HG02840 (cell line): ENCODE measurements around the gene IRF2.

Experiments used
- ATAC-seq: cut with Tn5 transposase; IDR thresholded peaks from one replicate; pipeline ENCODE4 v1.9.1; 2021; ENCODE audit warnings: mild to moderate bottlenecking, moderate library complexity, moderate number of reproducible peaks; ENCODE audit not compliant: unreplicated experiment, low FRiP score

IRF2 gene

DNA sequence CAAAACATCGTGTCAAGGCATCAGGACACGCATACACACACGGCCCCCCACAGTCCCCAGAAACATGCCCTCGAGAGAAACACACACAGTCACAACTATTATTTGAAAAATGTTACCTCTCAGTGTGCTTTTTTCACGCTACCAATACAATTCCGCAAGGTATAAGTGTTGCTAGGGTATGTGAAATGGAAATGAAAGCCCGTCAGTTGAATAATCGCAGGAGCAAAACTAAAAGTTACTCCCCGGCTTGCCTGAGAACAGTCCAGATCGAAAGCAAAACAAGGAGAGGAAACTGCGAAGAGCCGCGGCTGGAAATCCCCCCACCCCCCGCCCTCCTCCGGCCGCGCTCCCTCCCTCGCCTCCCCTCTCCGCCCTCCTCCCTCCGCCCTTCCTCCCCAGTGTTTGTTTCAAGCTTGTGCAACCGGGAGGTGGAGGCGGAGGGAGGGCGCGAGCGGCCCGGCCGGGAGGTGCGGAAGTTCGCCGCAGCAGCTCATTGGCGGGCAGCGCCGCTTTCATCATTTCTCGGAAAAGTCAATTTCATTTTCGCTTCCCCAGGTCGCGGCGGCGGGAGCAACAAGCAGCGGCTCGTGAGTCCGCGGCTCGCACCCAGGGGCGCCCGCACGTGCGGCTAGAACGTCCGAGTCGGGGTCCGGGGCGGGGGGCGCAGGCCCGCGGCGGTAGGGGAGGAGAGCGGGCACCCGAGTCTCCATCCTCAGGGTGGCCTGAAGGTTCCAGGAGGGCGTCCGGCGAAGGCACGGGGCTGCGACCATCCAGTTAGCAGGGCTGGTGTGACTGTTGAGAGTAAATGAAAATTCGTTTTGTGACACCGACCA, at the start of gene IRF2:
TSS of gene IRF2 (minus strand) at position 288 of the 833 bp plus-strand sequence. CDS start 45,486 bp downstream, outside the sequence.
- ATAC-seq: peak; percentile 51

GRCh38 chr4:184515606-184516005, 41.3 kb upstream of the IRF2 start:
- no peak for ATAC-seq

DNA sequence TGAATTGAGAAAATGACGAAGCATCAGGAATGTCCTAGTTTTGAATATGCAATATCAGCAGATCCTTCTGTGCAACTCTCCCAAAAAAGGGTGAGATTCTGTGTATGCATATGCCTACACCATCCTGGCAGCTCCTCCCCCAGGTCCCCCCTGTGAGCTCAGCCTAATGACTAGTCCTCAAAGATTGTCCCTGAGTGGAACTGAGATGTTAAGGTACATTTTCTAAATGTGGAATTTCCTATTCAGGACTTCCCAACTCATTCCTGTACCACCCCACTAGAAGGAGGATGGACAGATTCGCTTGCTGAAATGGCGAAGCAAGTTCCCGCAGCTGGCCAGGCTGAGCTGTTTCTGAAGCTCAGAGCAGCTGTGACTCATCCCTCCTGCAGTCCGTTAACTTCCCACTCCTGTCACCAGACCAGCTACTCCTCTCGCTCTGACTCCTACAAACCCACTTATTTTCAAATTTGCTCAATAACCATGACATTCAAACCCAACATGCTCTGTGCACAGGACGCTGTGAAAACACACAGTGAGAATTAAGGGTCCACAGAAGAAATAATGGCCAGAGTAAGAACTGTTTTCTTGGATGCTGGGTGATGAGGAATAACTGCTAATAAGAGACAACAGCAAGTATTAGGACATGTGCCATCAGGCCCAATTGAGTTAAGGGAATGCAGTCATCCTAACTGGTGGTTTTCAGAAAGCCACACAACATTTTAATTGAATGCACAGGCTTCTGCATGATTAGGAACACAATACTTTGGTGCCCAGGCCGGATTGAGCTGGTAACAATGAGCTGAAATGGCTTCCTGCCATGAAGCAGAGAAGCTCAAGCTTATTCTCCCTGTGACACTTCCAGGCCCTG, 40.0 kb upstream of the IRF2 start:
- peak; percentile 98 for ATAC-seq

- no peak for ATAC-seq
These were observed 39.4 kb upstream of the IRF2 start for GRCh38 chr4:184513802-184514120.

DNA sequence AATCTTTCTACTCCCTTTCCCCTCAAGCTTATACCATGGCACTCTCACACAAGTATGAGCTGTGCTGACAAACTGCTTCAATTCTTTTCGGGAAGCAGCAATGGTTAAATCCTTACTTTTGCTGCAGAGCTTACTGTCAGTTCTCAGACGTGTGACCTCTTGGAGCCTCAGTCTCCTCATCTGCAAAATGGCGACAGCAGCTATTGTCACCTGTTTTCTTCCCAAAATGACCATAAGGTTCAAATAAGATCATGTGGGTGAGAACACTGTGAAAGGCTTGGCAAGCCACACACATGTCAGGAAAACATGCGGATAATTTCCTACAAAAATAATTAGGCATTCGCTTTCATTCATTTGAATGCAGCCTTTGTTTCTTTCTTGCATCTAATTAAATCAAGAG, 36.8 kb upstream of the IRF2 start:
- ATAC-seq: no peak

DNA sequence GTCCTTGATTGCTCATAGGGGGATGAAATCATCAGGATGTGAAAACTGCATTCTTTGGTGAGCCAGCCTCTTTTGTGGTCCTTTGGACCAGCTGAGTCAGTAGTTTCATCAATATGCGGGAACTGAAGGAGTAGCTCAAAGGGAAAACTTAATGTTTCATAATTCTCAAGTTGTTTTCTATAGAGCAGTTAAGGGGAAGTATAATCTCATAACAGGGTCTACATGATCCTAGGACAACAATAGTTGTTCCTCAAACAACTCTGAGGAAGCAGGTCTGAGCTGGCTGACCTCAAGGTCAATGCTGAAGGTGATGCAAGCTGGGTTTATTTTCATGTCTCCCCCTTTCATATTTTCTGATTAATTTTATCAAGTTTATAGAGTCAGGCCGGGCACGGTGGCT, 36.1 kb upstream of the IRF2 start:
- no peak for ATAC-seq

DNA sequence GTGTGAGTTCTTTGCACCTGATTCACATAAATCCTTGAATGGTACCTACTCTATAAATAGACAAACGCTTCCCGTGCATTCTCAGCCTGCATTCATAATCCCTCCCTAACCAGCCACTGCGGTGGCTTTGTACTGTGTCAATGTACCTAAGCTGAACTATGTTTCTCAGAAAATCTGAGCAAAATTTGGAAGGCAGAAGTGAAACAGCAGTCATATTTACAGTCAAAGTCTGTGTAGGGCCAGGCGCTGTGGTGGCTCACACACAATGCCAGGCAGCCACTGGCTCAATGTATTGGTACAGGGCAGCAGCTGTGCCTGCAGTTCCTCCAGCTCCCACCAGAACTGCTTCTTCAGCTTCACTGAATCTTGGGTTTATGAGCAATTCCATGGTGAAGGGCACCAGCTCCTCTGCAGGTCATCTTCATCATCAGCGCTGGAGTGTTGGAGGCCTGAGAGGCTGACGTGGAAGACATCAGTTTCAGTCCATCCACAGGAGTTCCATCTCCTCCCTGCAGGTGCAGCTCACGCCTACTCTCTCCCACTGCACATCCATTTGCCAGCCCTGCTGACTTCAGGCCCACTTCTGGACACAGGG, 32.3 kb upstream of the IRF2 start:
- ATAC-seq: peak; percentile 94

GRCh38 chr4:184504385-184504784, 30.0 kb upstream of the IRF2 start:
- no peak for ATAC-seq

GRCh38 chr4:184503869-184504300, 29.5 kb upstream of the IRF2 start:
- no peak for ATAC-seq

- no peak for ATAC-seq
These were observed 26.6 kb upstream of the IRF2 start for GRCh38 chr4:184500748-184501589.

DNA sequence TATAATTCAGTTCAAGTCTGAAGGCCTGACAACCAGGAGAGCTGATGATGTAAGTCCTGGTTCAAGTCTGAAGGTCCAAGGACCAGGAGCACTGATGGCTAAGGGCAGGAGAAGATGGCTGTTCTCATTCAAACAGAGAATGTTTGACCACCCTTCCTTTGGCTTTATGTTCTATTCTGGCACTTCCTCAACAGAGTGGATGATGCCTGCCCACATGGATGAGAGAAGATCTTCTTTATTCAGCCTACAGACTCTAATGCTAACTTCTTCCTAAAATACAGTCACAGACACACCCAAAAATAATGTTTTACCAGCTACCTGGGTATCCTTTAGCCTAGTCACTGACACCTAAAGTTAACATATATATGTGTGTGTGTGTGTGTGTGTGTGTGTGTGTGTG, 25.6 kb upstream of the IRF2 start:
- no peak for ATAC-seq

- ATAC-seq: no peak
These were observed 24.2 kb upstream of the IRF2 start for GRCh38 chr4:184498598-184498997.

GRCh38 chr4:184489771-184490170, 15.4 kb upstream of the IRF2 start:
- ATAC-seq: no peak

DNA sequence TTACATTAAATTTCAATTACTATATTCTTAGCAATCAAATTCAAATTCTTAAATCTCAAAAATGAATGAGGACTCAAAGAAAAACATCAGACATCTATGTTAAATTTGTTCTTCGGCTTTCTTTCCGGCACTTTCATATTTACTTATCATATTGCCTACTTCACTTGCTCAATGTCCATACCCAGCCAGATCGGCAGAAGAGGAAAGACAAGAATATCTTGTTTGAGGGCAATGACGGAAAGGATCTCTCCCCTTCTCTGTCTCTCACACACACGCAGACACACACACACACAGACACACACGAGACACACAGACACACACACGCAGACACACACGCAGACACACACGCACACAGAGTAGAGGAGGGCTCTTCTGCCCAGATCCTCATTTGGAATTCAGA, 13.2 kb upstream of the IRF2 start:
- no peak for ATAC-seq

DNA sequence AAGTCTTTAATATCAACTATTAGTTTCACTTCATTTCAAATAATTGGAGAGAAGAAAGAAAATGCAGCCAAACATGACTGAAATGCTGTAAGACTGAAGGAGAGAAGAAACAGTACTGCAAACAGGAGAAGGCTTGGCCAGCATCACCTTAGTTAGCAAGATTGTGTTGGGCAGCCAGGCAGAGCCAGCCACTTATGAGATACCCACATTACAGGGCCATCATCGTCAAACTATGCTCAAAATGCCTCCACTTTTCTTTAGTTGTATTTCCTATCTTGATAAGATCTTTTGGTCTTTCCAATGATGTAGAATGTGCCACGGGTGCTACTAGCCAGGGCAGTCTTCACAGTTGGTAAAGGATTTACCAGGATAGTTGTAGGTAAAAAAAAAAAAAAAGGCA, 10.9 kb upstream of the IRF2 start:
- ATAC-seq: no peak

GRCh38 chr4:184481544-184481943, 7.2 kb upstream of the IRF2 start:
- ATAC-seq: no peak

DNA sequence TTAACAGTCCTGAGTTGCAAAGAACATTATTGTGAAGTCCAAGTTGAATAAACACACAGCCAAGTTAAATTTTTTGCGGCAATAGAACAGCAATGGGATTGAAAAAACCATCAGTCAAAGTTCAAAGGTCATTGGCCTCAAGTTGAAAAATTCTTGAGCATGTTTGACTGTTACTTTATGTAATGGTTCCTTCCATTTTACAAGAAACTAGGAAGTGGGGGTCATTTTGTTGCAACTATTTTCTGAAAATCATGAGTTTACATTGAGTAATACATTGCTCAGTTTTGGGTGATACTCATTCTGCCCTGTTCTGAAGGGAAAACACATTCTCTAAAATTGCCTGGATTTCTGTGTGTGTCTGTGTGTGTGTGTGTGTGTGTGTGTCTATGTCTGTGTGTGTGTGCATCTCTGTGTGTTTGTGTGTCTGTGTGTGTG, 5.2 kb upstream of the IRF2 start:
- no peak for ATAC-seq

- no peak for ATAC-seq
These were observed 3.0 kb upstream of the IRF2 start for GRCh38 chr4:184477201-184477999.

- ATAC-seq: no peak
These were observed 2.3 kb upstream of the IRF2 start for GRCh38 chr4:184476695-184477094.

GRCh38 chr4:184475498-184475897, 1.1 kb upstream of the IRF2 start:
- ATAC-seq: no peak
